ENCODE results near the gene TMEM121.
"Not testable (repeated sequence)": the region's sequence is repeated elsewhere in the genome, so short reads cannot be mapped to it uniquely, and the experiment has no call there.

TMEM121 gene

GRCh38 chr14:105570482-105570881 is 44.1 kb downstream of the TMEM121 start:
- no peak for DNase-seq (ENCODE audit: low read depth)

- not testable (repeated sequence) for DNase-seq (ENCODE audit: low read depth)
Measured at GRCh38 chr14:105571181-105571951, 45.0 kb downstream of the TMEM121 start.

DNA sequence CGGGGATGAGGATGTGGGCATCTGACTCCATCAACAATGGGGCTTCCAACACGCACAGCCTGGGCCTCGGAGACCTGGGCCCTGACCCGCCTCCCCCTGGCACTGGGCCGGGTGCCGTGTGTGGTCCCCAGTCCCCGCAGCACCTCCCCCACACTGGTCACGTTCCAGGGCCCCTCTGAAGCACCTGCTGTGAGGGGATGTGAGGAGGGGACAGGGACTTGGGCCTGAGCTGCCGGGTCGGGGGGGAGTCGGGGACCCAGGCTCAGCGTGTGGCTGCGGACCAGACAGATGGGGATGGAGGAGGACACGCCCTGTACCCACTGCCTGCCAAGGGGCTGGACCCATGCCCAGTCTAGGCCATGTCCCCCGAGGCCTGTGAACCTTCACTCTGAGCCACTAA is 45.7 kb downstream of the TMEM121 start:
- DNase-seq (ENCODE audit: low read depth) = not testable (repeated sequence)

GRCh38 chr14:105573841-105574240 is 47.5 kb downstream of the TMEM121 start:
- DNase-seq (ENCODE audit: low read depth) = not testable (repeated sequence)

DNA sequence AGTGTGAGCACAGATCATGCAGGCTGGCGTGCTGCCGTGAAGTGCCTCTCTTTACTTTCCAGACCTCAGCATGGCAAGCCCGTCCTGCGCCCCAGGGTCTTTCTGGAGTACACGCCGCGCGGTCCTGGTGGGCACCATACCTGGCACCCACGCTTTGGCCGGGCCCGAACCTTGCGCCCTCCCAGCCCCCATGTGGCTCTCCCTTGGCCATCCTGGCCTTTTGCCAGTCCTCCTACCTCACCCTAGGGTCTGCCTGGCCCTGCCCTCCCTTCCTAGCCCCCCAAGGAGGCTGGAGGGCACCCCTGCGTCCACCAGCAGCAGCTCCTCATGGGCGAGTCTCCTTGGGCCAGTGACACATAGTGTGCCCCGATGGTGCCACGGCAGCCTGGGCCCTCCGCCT is 48.0 kb downstream of the TMEM121 start:
- not testable (repeated sequence) for DNase-seq (ENCODE audit: low read depth)

DNA sequence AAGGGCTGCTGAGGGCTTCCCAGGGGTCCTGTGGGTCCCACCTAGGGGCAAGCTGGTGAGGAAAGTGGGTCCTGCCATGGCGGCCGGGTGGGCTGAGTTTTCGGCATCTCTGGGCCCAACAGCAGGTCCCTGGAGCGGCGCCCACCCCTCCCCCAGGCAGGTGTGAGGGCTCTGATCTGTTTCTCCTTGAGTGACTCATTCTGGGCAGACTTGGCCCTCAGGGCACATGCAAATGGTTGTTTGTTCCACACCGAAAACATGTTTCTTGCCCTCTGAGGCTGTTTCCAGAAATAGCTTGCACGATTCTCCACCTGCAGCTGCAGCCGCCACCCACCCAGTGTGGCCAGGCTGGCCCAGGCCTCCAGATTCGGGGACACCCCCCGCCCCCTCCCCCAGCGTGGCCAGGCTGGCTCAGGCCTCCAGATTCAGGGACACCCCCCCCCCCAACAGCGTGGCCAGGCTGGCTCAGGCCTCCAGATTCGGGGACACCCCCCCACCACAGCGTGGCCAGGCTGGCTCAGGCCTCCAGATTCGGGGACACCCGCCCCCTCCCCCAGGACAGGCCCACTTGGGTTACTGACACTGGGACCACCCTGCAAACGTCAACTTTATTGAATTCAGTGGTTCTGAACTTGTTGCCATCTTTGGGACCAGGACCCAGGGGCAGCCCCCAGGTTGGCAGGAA is 48.8 kb downstream of the TMEM121 start:
- not testable (repeated sequence) for DNase-seq (ENCODE audit: low read depth)

GRCh38 chr14:105576525-105577088 is 50.2 kb downstream of the TMEM121 start:
- no peak for DNase-seq (ENCODE audit: low read depth)

DNA sequence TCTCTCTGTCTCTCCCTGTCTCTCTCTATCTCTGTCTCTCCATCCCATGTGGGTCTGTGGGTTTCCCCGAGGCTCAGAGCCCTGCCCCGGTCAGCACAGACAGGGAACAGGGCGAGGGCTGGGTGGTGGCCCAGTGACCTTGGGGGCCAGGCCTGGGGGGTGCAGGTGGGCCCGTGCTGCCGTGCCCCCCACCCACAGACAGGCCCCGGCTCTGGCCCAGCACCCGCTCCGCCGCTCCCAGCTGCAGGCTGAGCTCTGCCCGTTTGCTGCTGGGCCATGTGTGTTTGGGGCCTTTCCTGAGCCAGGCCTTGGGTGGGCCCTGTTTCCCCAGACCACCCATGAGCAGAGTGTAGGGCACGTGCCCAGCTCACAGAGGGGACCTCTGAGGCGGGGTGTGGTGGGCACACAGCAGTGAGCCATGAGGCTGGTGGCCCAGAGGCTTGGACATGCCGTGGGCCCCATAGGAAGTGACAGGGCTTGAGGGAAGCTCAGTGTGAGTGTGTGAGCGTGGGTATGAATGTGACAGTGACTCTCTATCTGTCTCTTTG is 51.0 kb downstream of the TMEM121 start:
- DNase-seq (ENCODE audit: low read depth) = no peak

- DNase-seq (ENCODE audit: low read depth) = no peak
Measured at GRCh38 chr14:105578070-105578469, 51.7 kb downstream of the TMEM121 start.

DNA sequence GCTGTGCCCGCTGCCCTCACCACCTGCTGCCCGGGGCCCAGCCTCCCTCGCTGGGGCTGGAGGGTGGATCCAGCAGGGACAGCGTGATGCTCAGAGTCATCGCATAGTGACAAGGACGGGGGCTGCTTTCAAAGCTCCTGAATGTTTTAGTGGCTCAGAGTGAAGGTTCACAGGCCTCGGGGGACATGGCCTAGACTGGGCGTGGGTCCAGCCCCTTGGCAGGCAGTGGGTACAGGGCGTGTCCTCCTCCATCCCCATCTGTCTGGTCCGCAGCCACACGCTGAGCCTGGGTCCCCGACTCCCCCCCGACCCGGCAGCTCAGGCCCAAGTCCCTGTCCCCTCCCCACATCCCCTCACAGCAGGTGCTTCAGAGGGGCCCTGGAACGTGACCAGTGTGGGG is 52.8 kb downstream of the TMEM121 start:
- DNase-seq (ENCODE audit: low read depth) = not testable (repeated sequence)
